Ramos (cell line): ENCODE measurements around the gene CDKN1C.

Source experiments
- in situ Hi-C: fragments of 300-500 bp; cut with MboI; formaldehyde crosslinking; loops from one replicate; pipeline ENCODE4 v1.14.3; 2022; ENCODE audit warnings: low sequenced_read_pairs; ENCODE audit not compliant: unreplicated experiment

Gene CDKN1C

GRCh38 chr11:2923446-2924375, 38.1 kb upstream of the CDKN1C start:
- in situ Hi-C loops, result no loop called here

- in situ Hi-C loops, result no loop called here
Observed at GRCh38 chr11:2922655-2923054, 37.1 kb upstream of the CDKN1C start.

- in situ Hi-C loops, result no loop called here
Observed at GRCh38 chr11:2921742-2922493, 36.3 kb upstream of the CDKN1C start.

- in situ Hi-C loops, result no loop called here
Observed at GRCh38 chr11:2921261-2921660, 35.7 kb upstream of the CDKN1C start.

GRCh38 chr11:2920343-2920742, 34.8 kb upstream of the CDKN1C start:
- in situ Hi-C loops, result no loop called here

- in situ Hi-C loops, result no loop called here
Observed at GRCh38 chr11:2919837-2920236, 34.3 kb upstream of the CDKN1C start.

- in situ Hi-C loops, result no loop called here
Observed at GRCh38 chr11:2919188-2919587, 33.6 kb upstream of the CDKN1C start.

GRCh38 chr11:2917842-2918490, 32.4 kb upstream of the CDKN1C start:
- in situ Hi-C loops, result no loop called here

GRCh38 chr11:2916892-2917645, 31.5 kb upstream of the CDKN1C start:
- in situ Hi-C loops, result no loop called here

GRCh38 chr11:2916114-2916891, 30.7 kb upstream of the CDKN1C start:
- in situ Hi-C loops, result no loop called here

- in situ Hi-C loops, result no loop called here
Observed at GRCh38 chr11:2915473-2915872, 29.9 kb upstream of the CDKN1C start.

- in situ Hi-C loops, result no loop called here
Observed at GRCh38 chr11:2914455-2915195, 29.1 kb upstream of the CDKN1C start.

GRCh38 chr11:2913776-2914175, 28.2 kb upstream of the CDKN1C start:
- in situ Hi-C loops, result no loop called here

GRCh38 chr11:2913019-2913431, 27.4 kb upstream of the CDKN1C start:
- in situ Hi-C loops, result no loop called here

- in situ Hi-C loops, result no loop called here
Observed at GRCh38 chr11:2912498-2912897, 26.9 kb upstream of the CDKN1C start.

- in situ Hi-C loops, result no loop called here
Observed at GRCh38 chr11:2911785-2912391, 26.3 kb upstream of the CDKN1C start.

GRCh38 chr11:2911088-2911784, 25.7 kb upstream of the CDKN1C start:
- in situ Hi-C loops, result no loop called here
